HG03025 (cell line): Measurements from ENCODE around the gene NR1H3.
A peak's percentile ranks its signal among the peaks of the same experiment; 100 is the strongest.

Source experiments
- ATAC-seq: cut with Tn5 transposase; IDR thresholded peaks from one replicate; pipeline ENCODE4 v1.9.1; 2021; ENCODE audit warnings: mild to moderate bottlenecking, moderate library complexity; ENCODE audit not compliant: unreplicated experiment, low FRiP score

The NR1H3 gene

DNA sequence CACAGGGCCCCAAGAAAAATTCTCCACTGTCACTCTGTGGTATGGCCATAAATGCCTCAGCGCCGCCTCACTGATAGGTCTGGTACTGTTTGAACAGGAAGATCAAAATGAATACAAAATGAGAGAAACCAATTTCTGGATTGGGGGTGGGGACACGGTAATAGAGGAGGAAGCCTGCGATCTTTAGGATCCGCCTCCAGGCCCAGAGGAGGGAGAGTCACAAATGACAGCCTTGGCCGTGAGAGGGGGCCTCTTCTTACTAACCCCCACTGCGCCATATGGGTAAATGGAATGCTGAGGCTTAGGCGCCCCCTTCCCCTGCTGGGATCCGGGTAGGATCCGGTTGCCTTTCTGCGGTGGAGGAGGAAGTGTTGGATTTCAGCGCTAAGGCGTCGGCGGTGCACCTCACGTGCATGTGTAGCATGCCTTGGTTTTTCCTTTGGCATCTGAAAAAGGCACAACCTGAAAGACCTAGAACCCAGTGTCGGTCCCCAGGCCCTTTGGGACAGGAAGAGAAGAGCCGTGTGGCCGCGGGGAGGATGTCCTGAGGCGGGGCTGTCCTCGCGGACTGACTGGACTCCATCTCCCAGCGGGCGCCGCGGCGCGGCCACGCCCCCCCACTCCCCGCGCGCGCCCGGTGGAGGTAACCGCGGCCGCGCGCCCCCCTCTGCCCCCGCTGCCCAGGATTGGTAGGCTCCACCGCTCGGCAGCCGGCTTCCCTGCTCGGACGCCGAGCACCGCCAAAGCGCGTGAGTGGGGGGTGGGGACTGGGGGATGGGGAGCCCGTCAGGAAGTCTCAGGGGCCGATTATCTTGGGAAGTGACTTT lies 11.4 kb downstream of the NR1H3 start:
- peak; percentile 47 for ATAC-seq

DNA sequence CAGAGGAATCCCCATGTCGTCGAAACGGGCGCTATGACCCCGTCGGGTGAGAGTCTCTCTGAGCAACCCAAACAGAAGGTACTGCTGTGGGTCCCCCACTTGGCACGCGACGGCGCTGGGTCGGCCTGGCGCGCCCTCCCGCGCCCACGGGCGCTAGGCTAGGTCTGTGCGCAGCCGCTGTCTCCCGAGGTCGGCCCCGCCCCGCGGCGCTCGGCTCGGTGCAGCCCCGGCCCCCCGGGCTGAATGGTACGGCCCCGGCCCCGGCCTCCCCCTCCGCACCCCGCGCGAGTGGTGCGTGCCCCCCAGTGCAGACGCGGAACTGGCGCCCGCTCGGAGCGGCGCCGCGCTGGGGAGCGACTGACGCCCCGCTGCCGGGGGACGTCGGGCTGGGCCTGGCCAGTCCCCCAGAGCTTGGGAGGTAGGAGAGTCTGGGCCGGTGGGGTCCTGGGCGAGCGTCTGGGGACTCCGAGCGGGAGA lies 12.1 kb downstream of the NR1H3 start, which contains the start of gene MADD:
Gene MADD (plus strand): TSS at position 305 of the 477 bp plus-strand sequence.
- peak; percentile 63 for ATAC-seq

GRCh38 chr11:47270331-47271271 lies 12.8 kb downstream of the NR1H3 start:
- no peak for ATAC-seq

DNA sequence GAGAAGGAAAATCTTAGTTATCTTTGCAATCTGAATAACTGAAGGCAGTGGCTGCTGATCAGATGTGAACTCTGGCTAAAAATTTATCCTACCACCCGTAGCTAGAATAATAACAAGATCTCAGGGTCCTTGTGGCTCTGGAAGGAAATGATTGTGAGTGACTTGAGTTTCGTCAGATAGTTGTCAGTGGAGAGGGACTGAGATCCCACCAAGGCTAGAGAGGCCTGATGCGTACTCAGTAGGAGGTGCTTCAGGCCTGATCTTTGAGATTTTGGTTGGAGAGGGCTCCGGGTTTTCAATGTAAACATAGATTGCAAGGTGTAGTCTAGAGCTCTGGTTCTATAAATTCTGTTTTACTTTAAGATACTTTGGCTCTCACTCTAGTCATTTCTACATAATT lies 13.5 kb downstream of the NR1H3 start:
- no peak for ATAC-seq

DNA sequence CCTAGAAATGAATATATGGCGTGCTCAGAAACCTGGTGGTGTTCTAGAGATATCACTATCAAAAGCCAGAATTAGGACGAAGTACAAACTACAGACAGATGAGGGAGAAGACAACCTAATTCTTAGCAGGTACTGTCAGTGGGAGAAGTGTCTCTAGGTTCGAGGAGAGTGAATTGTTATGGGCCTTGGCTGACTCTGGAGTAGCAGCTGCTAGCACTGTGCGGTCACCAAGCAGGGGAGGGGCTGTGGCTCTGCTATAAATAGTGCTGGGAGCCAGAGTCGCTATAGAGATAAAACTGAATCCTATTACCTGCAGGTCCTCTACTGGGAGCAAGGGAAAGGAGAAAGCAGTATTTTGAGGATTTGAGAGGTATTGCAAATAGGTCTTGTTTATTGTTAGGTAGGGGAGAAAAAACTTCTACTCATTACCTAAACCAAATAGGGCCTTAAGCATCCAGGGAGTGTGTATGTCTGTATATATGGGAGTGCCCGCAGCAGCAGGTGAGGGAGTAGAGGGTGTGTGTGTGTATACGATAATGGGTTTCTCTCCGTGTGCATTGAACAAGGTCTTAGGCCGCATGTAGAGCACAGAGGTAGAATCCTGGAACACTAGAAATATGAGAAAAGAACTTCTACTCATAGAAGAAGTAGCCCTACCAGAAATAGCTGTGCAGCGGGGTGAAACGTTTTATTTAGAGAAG lies 14.3 kb downstream of the NR1H3 start:
- no peak for ATAC-seq

DNA sequence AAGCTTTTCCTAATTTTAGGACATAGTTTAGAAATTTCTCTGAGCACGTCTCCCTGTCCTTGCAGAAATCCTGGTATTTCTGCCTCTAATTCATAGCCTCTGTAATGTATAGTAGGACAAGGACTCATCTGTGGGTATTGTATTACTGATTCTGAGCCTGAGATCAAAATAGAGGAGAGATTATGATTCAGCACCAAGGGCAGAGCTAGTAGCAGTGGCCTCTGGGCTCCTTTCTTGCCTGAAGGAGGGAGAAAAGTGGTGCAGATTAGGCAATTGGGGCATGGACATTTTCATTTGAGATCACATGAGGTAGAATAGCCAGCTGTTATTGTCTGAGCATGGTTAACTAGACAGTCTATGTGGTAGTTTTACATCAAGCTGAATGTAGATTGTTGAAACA lies 14.9 kb downstream of the NR1H3 start:
- no peak for ATAC-seq

- no peak for ATAC-seq
These were observed 16.9 kb downstream of the NR1H3 start for GRCh38 chr11:47274495-47275235.

DNA sequence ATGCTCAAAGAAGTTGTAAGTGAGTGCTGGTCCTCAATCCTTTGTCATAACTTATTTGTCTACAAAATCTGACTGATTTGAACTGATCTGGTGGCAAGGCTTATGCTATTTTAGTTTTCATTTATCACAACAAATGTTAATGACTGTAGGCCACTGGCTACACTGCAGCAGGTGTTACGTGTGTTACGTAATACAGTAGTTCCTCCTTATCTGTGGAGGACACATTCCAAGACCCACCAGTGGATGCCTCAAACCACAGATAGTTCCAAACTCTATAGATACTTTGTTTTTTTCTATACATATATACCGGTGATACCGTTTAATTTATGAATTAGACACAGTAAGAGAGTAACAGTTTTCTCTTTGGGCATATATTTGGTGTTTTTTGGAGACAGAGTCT lies 19.1 kb downstream of the NR1H3 start:
- ATAC-seq: no peak

DNA sequence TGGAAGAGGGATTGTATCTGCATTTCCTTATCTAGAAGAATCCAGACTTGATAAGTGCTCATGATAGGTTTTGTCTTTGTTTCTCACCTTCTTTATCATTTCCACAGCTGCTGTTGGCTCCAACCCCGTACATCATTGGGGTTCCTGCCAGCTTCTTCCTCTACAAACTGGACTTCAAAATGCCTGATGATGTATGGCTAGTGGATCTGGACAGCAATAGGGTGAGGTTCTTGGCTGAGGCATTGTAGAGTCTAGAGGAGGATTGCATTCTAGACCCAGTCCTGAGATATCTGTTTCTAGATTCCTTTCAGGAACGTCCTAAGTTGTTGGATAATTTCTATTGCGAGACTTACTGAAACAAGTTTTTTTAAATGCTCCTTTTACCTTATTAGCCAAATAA lies 20.3 kb downstream of the NR1H3 start:
- ATAC-seq: no peak

GRCh38 chr11:47278769-47279168 lies 21.0 kb downstream of the NR1H3 start:
- ATAC-seq: no peak

DNA sequence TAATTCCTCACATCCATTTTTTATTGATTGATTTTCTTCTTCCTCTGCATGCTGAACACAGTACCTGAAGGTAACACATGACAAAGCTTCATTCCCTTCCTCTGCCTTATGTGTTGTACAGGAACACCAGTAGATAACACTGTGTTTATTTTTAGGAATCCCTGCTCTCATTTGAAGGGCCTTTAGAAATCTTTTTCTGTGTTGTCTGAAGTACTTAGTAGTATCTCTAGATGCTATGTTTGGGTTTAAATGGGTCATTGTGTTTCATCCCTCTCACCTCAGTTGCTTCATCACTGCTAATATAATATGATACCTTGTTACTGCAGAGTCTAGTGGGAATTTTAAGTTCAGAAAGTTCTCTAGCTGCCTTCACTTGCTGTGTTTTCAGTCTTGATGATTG lies 22.3 kb downstream of the NR1H3 start:
- no peak for ATAC-seq

DNA sequence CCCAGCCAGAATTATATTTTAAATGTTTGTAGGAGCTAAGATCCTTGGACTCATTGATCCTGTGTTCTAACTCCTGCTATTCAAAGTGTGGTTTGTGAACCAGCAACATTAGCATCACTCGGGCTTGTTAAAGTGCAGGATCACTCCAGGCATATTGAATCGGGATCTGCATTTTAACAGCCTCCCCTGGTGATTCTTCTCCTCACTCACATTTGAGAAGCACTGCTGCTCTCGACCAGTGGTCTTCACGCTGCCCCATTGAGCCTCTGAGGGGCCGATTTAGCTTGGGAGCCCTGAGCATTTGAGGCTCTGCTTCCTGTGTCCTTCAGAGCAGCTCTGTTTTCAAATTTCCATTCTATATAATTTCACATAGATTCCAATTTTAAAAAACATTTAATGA lies 23.1 kb downstream of the NR1H3 start:
- no peak for ATAC-seq

GRCh38 chr11:47282462-47282861 lies 24.7 kb downstream of the NR1H3 start:
- no peak for ATAC-seq

- no peak for ATAC-seq
These were observed 26.4 kb downstream of the NR1H3 start for GRCh38 chr11:47284151-47284550.

DNA sequence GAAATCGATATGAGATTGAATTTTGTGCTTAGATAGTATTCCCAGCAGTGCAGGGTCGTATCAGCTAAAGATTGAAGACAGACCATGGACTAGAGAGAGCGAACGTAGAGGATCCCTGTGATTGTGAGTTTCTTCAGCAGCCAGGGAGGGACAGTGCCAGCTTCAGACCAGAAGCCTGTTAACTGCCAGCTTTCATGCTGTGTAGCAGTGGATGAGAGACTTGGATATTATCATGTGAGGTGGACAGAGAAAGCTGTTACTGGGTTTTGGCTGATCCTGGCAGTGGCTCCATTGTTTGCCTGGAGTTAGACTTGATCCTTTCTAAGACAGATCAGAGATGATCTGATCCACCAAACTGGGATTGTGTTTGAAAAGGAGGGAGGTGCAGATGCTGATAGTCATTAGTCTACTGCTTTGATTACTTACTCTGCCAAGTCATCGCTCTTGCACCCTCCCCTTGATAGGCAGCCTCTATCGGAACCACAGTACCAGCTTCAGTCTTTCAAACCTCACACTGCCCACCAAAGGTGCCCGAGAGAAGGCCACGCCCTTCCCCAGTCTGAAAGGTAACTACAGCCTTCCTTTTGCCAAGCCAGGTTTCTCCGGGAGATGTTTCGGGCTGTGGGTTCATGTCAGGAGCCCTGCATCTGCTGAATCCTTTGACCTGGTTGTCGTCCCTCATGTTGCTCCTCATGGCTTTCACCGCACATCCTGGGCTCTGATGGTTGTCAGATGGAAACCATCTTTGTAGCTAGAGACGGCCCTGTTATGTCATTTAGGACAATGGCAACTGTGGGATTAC lies 28.4 kb downstream of the NR1H3 start:
- no peak for ATAC-seq

GRCh38 chr11:47288066-47288465 lies 30.3 kb downstream of the NR1H3 start:
- ATAC-seq: no peak

- no peak for ATAC-seq
These were observed 32.1 kb downstream of the NR1H3 start for GRCh38 chr11:47289856-47290255.

DNA sequence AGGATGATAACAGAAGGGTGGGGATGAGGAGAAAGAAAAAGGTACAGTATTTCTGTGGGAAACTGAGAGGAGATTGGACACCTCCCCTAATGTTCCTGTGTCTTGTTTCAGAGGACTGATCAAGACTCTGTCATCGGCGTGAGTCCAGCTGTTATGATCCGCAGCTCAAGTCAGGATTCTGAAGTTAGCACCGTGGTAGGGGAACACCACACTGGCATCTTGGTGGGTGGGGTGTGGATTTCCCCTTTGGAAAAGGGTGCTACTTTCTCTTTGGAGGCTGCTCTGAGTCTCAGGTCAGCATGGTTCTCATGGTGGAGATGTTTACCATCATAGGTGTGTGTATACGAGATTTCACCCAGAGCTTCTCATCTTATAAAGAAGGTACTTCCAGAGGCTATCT lies 37.6 kb downstream of the NR1H3 start:
- no peak for ATAC-seq

- no peak for ATAC-seq
These were observed 38.2 kb downstream of the NR1H3 start for GRCh38 chr11:47296045-47296444.
